ENCODE results near the gene COMMD2.

The COMMD2 gene

GRCh38 chr3:149713730-149714654, 38.3 kb downstream of the COMMD2 start:
- Histone ChIP-seq H3K4me2 (ENCODE audit: low read length) (no peak overlapping the region), H3F3A (ENCODE audit: control insufficient read depth, insufficient read depth) (no peaks in the 10 kb centered on the region), H3K9me2 (replicated peaks; ENCODE audit: control insufficient read depth, low read length) (no peaks in the 10 kb centered on the region), H3K27me3 (ENCODE audit: control insufficient read depth, low read length) (0 out of 2 replicates have a peak, but pooled peaks cover 2% of the 10 kb centered on the region), H3K9me3 (ENCODE audit: control insufficient read depth, insufficient read depth, low read length) (no peaks in the 10 kb centered on the region), H3K79me2 (ENCODE audit: control insufficient read depth, low read length) (no peaks in the 10 kb centered on the region), H3K4me3 (ENCODE audit: low read length) (no peak overlapping the region), H3K36me3 (ENCODE audit: control insufficient read depth, low read length) (no peaks in the 10 kb centered on the region), H3K4me1 (ENCODE audit: control insufficient read depth, low read length) (no peaks in the 10 kb centered on the region), H3K27ac (ENCODE audit: low read depth, low read length) (no peak overlapping the region), H4K20me1 (ENCODE audit: control insufficient read depth, insufficient read depth, low read depth, low read length) (no peaks in the 10 kb centered on the region)
- TF ChIP-seq CTCF (IDR thresholded peaks at IDR 0.05; ENCODE audit: low read depth, low read length, poor library complexity, severe bottlenecking) (no peak), EZH2phosphoT487 (IDR thresholded peaks at IDR 0.05; ENCODE audit: borderline replicate concordance, low read length) (no peak)

- H3F3A ChIP-seq (ENCODE audit: control insufficient read depth, insufficient read depth), result no peaks in the 10 kb centered on the region
- H3K79me2 ChIP-seq (ENCODE audit: control insufficient read depth, low read length), result no peaks in the 10 kb centered on the region
- 0 out of 2 replicates have a peak, but pooled peaks cover 2% of the 10 kb centered on the region for H4K20me1 ChIP-seq (ENCODE audit: control insufficient read depth, insufficient read depth, low read depth, low read length)
- H3K27me3 ChIP-seq (ENCODE audit: control insufficient read depth, low read length), result peaks cover 3% of the 10 kb centered on the region; the same call in 1 of the 2 replicates
- H3K4me2 ChIP-seq (ENCODE audit: low read length), result no peak overlapping the region
- H3K9me2 ChIP-seq (replicated peaks; ENCODE audit: control insufficient read depth, low read length), result no peaks in the 10 kb centered on the region
- H3K9me3 ChIP-seq (ENCODE audit: control insufficient read depth, insufficient read depth, low read length), result no peaks in the 10 kb centered on the region
- no peaks in the 10 kb centered on the region for H3K36me3 ChIP-seq (ENCODE audit: control insufficient read depth, low read length)
- TF ChIP-seq EZH2phosphoT487 (IDR thresholded peaks at IDR 0.05; ENCODE audit: borderline replicate concordance, low read length) (no peak), CTCF (IDR thresholded peaks at IDR 0.05; ENCODE audit: low read depth, low read length, poor library complexity, severe bottlenecking) (no peak)
- no peak overlapping the region for H3K4me3 ChIP-seq (ENCODE audit: low read length)
- H3K4me1 ChIP-seq (ENCODE audit: control insufficient read depth, low read length), result no peaks in the 10 kb centered on the region
- H3K27ac ChIP-seq (ENCODE audit: low read depth, low read length), result no peak overlapping the region
These were observed 45.4 kb downstream of the COMMD2 start for GRCh38 chr3:149706905-149707304.

- Histone ChIP-seq H4K20me1 (ENCODE audit: control insufficient read depth, insufficient read depth, low read depth, low read length) (0 out of 2 replicates have a peak, but pooled peaks cover 2% of the 10 kb centered on the region), H3K4me2 (ENCODE audit: low read length) (no peak overlapping the region), H3K27ac (ENCODE audit: low read depth, low read length) (no peak overlapping the region), H3K79me2 (ENCODE audit: control insufficient read depth, low read length) (no peaks in the 10 kb centered on the region), H3K36me3 (ENCODE audit: control insufficient read depth, low read length) (no peaks in the 10 kb centered on the region), H3K4me1 (ENCODE audit: control insufficient read depth, low read length) (no peaks in the 10 kb centered on the region), H3K9me3 (ENCODE audit: control insufficient read depth, insufficient read depth, low read length) (no peaks in the 10 kb centered on the region), H3F3A (ENCODE audit: control insufficient read depth, insufficient read depth) (no peaks in the 10 kb centered on the region), H3K9me2 (replicated peaks; ENCODE audit: control insufficient read depth, low read length) (no peaks in the 10 kb centered on the region), H3K27me3 (ENCODE audit: control insufficient read depth, low read length) (peaks cover 3% of the 10 kb centered on the region; the same call in 1 of the 2 replicates), H3K4me3 (ENCODE audit: low read length) (no peak overlapping the region)
- TF ChIP-seq EZH2phosphoT487 (IDR thresholded peaks at IDR 0.05; ENCODE audit: borderline replicate concordance, low read length), result no peak
- TF ChIP-seq CTCF (IDR thresholded peaks at IDR 0.05; ENCODE audit: low read depth, low read length, poor library complexity, severe bottlenecking), result no peak
These were observed 46.9 kb downstream of the COMMD2 start for GRCh38 chr3:149705416-149705815.

Data from DOHH2 (cell line).